SU-DHL-6 (cell line): ENCODE data around the gene TRIB2.

ENCODE experiments used
- CTCF ChIP-seq: fragments of 200-600 bp; sonication (generic); IDR thresholded peaks from one replicate; pipeline ENCODE4 v1.5.1; 2017; ENCODE audit warnings: antibody characterized with exemption, mild to moderate bottlenecking, low read length, moderate library complexity; ENCODE audit not compliant: insufficient read depth, poor library complexity, severe bottlenecking
- EZH2phosphoT487 ChIP-seq: fragments of 200-600 bp; sonication (generic), shearing (Covaris generic); conservative IDR thresholded peaks from 2 replicates; pipeline ENCODE4 v1.6.1; 2018; ENCODE audit warnings: mild to moderate bottlenecking, antibody characterized with exemption, low read length, moderate library complexity, mixed read lengths

- no peak for TF ChIP-seq CTCF
- TF ChIP-seq EZH2phosphoT487: no peak
These were observed 3.9 kb upstream of the TRIB2 start for GRCh38 chr2:12712881-12713280.
